Hematopoietic multipotent progenitor cell treated with erythropoietin and hydrocortisone succinate and interleukin-3 and kit ligand, for 4 days (in vitro differentiated cells): ENCODE measurements around the gene EIF4EBP2.
A peak's percentile ranks its signal among the peaks of the same experiment; 100 is the strongest.

ENCODE experiments used
- DNase-seq: peaks from one replicate; pipeline ENCODE4 v3.0.0-alpha.2; 2015

EIF4EBP2 gene

DNA sequence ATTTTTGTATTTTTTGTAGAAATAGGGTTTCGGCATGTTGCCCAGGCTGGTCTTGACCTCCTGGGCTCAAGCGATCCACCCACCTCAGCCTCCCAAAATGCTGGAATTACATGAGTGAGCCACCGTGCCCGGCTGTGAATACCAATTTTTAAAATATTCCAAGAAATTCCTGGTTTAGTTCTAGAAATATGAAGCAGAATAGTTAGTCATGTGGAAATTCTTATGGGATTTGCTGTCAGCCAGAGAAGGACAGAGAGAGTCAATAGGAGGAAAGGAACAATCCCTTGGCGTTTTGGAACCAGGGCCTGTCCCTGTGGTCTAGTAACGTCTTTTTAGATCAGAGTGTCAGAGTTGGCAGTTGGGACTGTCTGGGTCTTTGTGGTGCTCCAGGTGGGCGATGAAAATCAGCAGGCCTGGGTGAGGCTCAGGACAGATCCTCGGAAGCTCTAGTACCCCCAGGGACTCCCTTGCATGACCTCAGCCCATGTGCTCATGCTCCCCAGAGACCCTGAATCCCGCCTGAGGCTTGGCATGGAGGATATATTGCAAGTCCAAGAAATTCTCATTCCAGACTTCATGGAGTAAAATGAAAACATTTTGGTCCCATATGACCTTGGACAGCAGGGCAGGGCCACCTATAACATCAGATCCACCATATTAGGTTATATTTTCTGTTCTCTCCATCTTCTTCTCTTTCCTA lies 29.8 kb downstream of the EIF4EBP2 start:
- DNase-seq: no peak

GRCh38 chr10:70435241-70436085 lies 31.5 kb downstream of the EIF4EBP2 start:
- no peak for DNase-seq

GRCh38 chr10:70437721-70438120 lies 33.8 kb downstream of the EIF4EBP2 start:
- DNase-seq: no peak

- peak; percentile 36 for DNase-seq
These were observed 36.6 kb downstream of the EIF4EBP2 start for GRCh38 chr10:70440296-70441160.

GRCh38 chr10:70441161-70441894 lies 37.4 kb downstream of the EIF4EBP2 start, which contains the start of gene NODAL:
Gene NODAL, minus strand, starts transcription at chr10:70441681. Its CDS starts 14 bp downstream, at chr10:70441667.
- no peak for DNase-seq

DNA sequence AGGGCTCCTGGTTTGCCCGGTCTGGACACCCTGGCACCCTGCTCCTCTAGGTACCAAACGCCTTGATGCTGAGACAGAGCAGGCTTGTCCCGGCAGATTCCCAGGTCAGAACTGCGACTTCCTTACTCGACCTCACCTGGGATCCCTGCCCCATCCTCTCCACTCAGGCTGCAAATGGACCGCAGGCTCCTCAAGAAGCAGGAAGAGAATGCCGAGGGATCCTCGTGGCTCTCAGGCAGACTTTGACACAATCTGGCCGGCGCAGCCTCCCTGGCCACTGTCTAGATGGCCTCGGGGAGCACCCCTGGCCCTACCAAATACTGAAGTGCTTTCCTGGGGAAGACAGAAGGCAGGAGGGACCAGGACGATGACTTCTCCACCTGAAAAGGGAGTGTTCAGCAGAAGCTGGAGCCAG lies 38.0 kb downstream of the EIF4EBP2 start:
- DNase-seq: no peak

DNA sequence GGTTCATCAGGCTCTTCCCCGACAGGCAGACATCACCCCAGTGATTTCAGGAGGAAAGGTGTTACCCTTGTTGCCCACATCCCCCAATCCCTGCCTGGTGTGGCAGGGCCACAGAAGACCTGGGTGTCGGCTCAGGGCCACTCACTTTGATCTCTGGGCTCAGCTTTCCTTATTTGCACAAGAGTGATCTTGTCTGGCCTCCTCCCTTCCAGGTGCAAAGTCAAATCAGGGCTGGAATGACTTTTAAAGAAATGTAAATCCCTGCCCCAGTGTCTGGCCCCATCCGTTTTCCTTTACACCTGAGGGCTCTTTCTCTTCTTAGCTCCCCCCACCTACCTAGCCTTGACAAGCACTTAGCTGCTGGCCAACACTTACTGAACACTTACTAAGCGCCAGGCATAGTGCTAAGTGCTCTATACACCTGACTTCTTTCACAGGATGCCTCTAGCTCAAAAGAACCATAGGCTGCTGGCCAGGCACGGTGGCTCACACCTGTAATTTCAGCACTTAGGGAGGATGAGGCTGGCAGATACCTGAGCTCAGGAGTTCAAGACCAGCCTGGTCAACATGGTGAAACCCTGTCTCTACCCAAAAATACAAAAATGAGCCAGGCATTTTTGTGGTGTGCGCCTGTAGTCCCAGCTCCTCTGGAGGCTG lies 38.5 kb downstream of the EIF4EBP2 start:
- no peak for DNase-seq

DNA sequence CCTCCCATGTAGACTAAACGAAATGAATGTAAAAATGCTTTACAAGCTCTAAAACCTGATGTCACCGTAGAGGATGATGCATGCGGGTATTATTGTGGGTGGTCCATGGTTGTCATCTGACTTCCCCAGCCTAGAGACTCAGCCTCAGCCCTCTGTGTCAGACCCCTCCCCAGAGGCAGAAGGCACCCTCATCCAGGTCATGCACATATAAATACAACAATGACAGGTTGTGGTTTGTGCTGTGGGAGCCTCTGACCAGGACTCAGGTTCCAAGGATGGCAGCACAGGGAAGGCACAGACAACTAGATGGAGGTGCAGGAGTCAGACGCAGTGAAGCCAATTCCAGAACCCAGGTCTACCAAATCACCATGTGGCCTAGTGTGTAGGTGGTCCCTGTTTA lies 40.8 kb downstream of the EIF4EBP2 start:
- DNase-seq: no peak

- no peak for DNase-seq
These were observed 42.0 kb downstream of the EIF4EBP2 start for GRCh38 chr10:70445718-70446657.

- DNase-seq: no peak
These were observed 44.3 kb downstream of the EIF4EBP2 start for GRCh38 chr10:70448236-70448635.

- no peak for DNase-seq
These were observed 51.3 kb downstream of the EIF4EBP2 start for GRCh38 chr10:70455213-70455630.

GRCh38 chr10:70456164-70456563 lies 52.2 kb downstream of the EIF4EBP2 start:
- DNase-seq: no peak

DNA sequence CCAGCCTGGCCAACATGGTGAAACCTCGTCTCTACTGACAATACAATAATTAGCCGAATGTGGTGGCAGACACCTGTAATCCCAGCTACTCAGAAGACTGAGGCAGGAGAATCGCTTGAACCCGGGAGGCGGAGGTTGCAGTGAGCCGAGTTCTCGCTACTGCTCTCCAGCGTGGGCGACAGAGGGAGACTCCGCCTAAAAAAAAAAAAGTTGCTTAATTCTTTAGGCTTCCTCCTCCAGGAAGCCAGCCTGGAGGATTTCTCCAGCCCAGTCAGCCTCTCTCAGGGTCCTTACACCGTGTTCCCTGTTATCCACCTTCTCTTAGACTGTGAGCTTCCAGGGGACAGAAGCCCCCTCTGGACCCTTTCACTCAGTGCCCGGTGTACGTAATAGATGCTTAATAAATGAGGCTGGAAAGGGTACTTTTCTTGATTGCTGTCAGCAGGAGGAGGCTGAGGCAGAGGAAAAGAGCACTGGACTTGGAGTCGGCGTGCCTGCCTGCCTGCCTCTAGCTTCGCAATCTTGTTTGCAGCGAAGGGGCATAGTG lies 53.9 kb downstream of the EIF4EBP2 start:
- no peak for DNase-seq

GRCh38 chr10:70458329-70459060 lies 54.5 kb downstream of the EIF4EBP2 start:
- DNase-seq: peak; percentile 69

DNA sequence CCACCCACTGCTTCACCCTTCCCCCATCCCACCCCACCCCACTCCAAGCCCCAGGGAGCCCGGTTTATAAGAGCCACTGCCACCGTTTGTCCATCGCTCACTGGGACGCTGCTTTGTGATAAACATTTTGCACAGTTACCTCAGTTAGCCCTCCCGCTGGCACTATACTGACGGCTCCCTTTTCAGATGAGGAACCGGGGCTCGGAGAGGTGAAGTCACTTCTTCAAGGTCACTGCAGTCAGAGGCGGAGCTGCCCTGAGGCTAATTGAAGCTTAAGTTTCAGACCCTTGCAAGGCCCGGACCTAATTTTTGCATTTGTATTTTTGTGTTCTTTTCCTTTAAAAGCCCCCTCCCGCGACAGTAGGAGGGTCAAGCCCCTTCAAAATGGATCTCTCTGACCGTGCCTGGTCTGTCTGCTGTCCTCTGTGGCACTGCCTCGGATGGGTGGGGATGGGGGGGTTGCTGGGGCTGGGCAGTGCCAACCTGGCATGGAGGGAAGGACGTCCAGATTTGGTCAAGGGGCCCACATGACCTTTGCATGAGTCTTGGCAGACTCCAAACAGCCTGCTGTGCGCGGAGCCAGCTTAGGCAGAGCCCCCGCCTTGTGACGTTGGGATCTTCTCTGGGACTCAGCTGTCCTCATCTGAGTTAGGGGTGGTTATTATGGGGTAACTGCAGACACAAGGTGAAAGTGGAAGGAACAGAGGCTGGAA lies 55.3 kb downstream of the EIF4EBP2 start:
- DNase-seq: peak; percentile 27

- DNase-seq: no peak
These were observed 56.0 kb downstream of the EIF4EBP2 start for GRCh38 chr10:70459774-70460490.

DNA sequence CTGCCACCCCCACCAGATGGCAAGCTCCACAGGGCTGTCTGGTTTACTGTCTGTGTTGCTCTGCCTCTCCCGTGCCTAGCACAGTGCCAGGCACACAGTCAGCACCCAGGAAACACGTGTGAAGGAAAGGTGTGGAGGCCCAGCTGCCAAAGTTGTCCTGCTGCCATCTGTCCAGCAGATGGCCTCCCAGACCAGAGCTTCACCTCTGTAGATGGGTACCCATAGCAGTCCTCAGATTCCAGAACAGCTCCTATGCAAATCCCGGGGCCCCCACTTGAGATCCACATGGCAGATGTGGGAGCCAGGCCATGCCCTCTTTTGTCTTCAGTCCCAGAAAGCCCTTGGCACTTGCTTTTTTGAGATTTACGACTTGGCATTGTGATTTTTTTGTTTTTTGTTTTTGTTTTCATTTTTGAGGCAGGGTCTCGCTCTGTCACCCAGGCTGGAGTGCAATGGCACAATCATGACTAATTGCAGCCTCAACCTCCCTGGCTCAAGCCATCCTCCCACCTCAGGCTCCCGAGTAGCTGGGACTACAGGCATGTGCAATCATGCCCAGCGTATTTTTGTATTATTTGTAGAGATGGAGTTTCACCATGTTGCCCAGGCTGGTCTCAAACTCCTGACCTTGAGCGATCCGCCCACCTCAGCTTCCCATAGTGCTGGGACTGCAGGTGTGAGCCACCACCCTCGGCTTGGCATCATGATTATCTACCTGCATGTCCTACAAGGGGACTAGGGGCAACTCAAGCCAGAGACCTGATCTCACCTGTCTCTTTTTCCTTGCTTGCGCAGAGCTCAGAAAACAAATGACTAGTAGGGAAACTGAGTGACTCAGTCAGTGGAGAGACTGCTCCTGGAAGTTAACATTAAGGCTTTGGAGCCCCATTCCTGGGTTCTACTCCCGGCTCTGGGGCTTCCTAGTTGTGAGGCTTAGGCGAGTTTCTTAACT lies 57.7 kb downstream of the EIF4EBP2 start:
- peak; percentile 63 for DNase-seq
